A673 (cell line): ENCODE measurements around the gene COMMD4.

ENCODE experiments used
- CTCF ChIP-seq: fragments of 300-800, 200-600 bp; sonication (generic); conservative IDR thresholded peaks from 2 replicates; pipeline ENCODE4 v1.5.1; 2017; ENCODE audit warnings: low read depth, mild to moderate bottlenecking, antibody characterized with exemption, low read length, moderate library complexity, mixed read lengths
- EZH2 ChIP-seq: fragments of 200-600 bp; sonication (generic); IDR thresholded peaks from 2 replicates; pipeline ENCODE4 v1.6.1; 2017; ENCODE audit warnings: borderline replicate concordance, low read depth, mild to moderate bottlenecking, mixed read lengths, antibody characterized with exemption, low read length; ENCODE audit not compliant: poor library complexity, severe bottlenecking

GRCh38 chr15:75360391-75360790 is 24.5 kb downstream of the COMMD4 start:
- TF ChIP-seq EZH2: no peak
- no peak for TF ChIP-seq CTCF
